Measurements from ENCODE around the gene GLUL. TPM values are rescaled to one million over a fixed set of nuclear protein-coding genes. Genes with fewer than 3 reads are reported as not detected.

The GLUL gene
- total RNA-seq, 2 donors from 2014 or later = 538 to 1,389 TPM

- DNase-seq (ENCODE audit: low spot score) = no peak
- H3K36me3 ChIP-seq = no peaks in the 10 kb centered on the region
- intact Hi-C loops (cut with DNase I) = no loop called here
- no peaks in the 10 kb centered on the region for H3K27me3 ChIP-seq (replicated peaks; ENCODE audit: insufficient read depth)
- no peak overlapping the region for H3K27ac ChIP-seq
- 66% methylated on average over 3 of the region's 3 CpGs for WGBS
- H3K4me1 ChIP-seq (replicated peaks) = no peaks in the 10 kb centered on the region
- H3K4me3 ChIP-seq = no peak overlapping the region
- H3K9me3 ChIP-seq = no peaks in the 10 kb centered on the region
- no peak for TF ChIP-seq CTCF (IDR thresholded peaks at IDR 0.05)
- no peak for TF ChIP-seq POLR2A (IDR thresholded peaks at IDR 0.05)
- TF ChIP-seq POLR2AphosphoS5 (IDR thresholded peaks at IDR 0.05) = no peak
Observed at GRCh38 chr1:182370532-182370931, 21.1 kb downstream of the GLUL start.

GRCh38 chr1:182368903-182369302 is 22.7 kb downstream of the GLUL start:
- H3K9me3 ChIP-seq = no peaks in the 10 kb centered on the region
- no peaks in the 10 kb centered on the region for H3K36me3 ChIP-seq
- intact Hi-C loops (cut with DNase I) = no loop called here
- H3K4me1 ChIP-seq (replicated peaks) = no peaks in the 10 kb centered on the region
- no peak for TF ChIP-seq POLR2AphosphoS5 (IDR thresholded peaks at IDR 0.05)
- TF ChIP-seq POLR2A (IDR thresholded peaks at IDR 0.05) = no peak
- TF ChIP-seq CTCF (IDR thresholded peaks at IDR 0.05) = no peak
- WGBS = 54% methylated on average over 4 of the region's 4 CpGs
- no peak for DNase-seq (ENCODE audit: low spot score)
- no peaks in the 10 kb centered on the region for H3K27me3 ChIP-seq (replicated peaks; ENCODE audit: insufficient read depth)
- H3K27ac ChIP-seq = no peak overlapping the region
- H3K4me3 ChIP-seq = no peak overlapping the region

GRCh38 chr1:182368358-182368757 is 23.2 kb downstream of the GLUL start:
- H3K9me3 ChIP-seq = no peaks in the 10 kb centered on the region
- no peaks in the 10 kb centered on the region for H3K27me3 ChIP-seq (replicated peaks; ENCODE audit: insufficient read depth)
- H3K4me1 ChIP-seq (replicated peaks) = no peaks in the 10 kb centered on the region
- DNase-seq (ENCODE audit: low spot score) = no peak
- no peak for TF ChIP-seq POLR2AphosphoS5 (IDR thresholded peaks at IDR 0.05)
- TF ChIP-seq CTCF (IDR thresholded peaks at IDR 0.05) = no peak
- no peak for TF ChIP-seq POLR2A (IDR thresholded peaks at IDR 0.05)
- no peak overlapping the region for H3K4me3 ChIP-seq
- WGBS = 56% methylated on average over 4 of the region's 4 CpGs
- no peak overlapping the region for H3K27ac ChIP-seq
- no peaks in the 10 kb centered on the region for H3K36me3 ChIP-seq
- intact Hi-C loops (cut with DNase I) = no loop called here

- intact Hi-C loops (cut with DNase I) = no loop called here
- H3K4me1 ChIP-seq (replicated peaks) = no peaks in the 10 kb centered on the region
- 71% methylated on average over 2 of the region's 2 CpGs for WGBS
- H3K27ac ChIP-seq = no peak overlapping the region
- no peaks in the 10 kb centered on the region for H3K27me3 ChIP-seq (replicated peaks; ENCODE audit: insufficient read depth)
- DNase-seq (ENCODE audit: low spot score) = no peak
- no peak overlapping the region for H3K4me3 ChIP-seq
- H3K36me3 ChIP-seq = no peaks in the 10 kb centered on the region
- no peak for TF ChIP-seq CTCF (IDR thresholded peaks at IDR 0.05)
- no peak for TF ChIP-seq POLR2AphosphoS5 (IDR thresholded peaks at IDR 0.05)
- TF ChIP-seq POLR2A (IDR thresholded peaks at IDR 0.05) = no peak
- H3K9me3 ChIP-seq = no peaks in the 10 kb centered on the region
Observed at GRCh38 chr1:182367926-182368325, 23.7 kb downstream of the GLUL start.

GRCh38 chr1:182366596-182366995 is 25.0 kb downstream of the GLUL start:
- H3K36me3 ChIP-seq = no peaks in the 10 kb centered on the region
- 92% methylated on average over 2 of the region's 2 CpGs for WGBS
- TF ChIP-seq POLR2AphosphoS5 (IDR thresholded peaks at IDR 0.05) = no peak
- TF ChIP-seq CTCF (IDR thresholded peaks at IDR 0.05) = no peak
- no peak for TF ChIP-seq POLR2A (IDR thresholded peaks at IDR 0.05)
- DNase-seq (ENCODE audit: low spot score) = no peak
- H3K27ac ChIP-seq = no peak overlapping the region
- no peak overlapping the region for H3K4me3 ChIP-seq
- intact Hi-C loops (cut with DNase I) = no loop called here
- H3K27me3 ChIP-seq (replicated peaks; ENCODE audit: insufficient read depth) = no peaks in the 10 kb centered on the region
- no peaks in the 10 kb centered on the region for H3K9me3 ChIP-seq
- no peaks in the 10 kb centered on the region for H3K4me1 ChIP-seq (replicated peaks)
